Right atrium auricular region (tissue), 2 donors: ENCODE data around the gene BAIAP2L1. TPM values are rescaled to one million over a fixed set of nuclear protein-coding genes. Genes with fewer than 3 reads are reported as not detected.
A peak's percentile ranks its signal among the peaks of the same experiment; 100 is the strongest.
"Not testable (repeated sequence)": the region's sequence is repeated elsewhere in the genome, so short reads cannot be mapped to it uniquely, and the experiment has no call there.

Source experiments
- DNase-seq: peaks from one replicate; pipeline ENCODE4 v3.0.0-alpha.2; 2019; ENCODE audit warnings: low spot score
- H3K27ac ChIP-seq, 2 donors: fragments of 200-600 bp; sonication (generic); 1 replicate in 1 of 2; 2 replicates in 1 of 2; pipeline ENCODE4 v1.5.1; 2016 to 2019
- H3K27me3 ChIP-seq, 2 donors: fragments of 200-600 bp; sonication (generic); one replicate each; pipeline versions ENCODE4 v1.5.1 to v1.6.0; 2017 to 2019
- H3K36me3 ChIP-seq: fragments of 200-600 bp; sonication (generic); one replicate; pipeline ENCODE4 v1.5.1; 2016
- H3K4me1 ChIP-seq, 2 donors: fragments of 200-600 bp; sonication (generic); one replicate each; pipeline versions ENCODE4 v1.5.1 to v1.6.0; 2017 to 2019
- H3K4me3 ChIP-seq, 2 donors: fragments of 200-600 bp; sonication (generic); 1 replicate in 1 of 2; 2 replicates in 1 of 2; pipeline ENCODE4 v1.5.1; 2017 to 2019; ENCODE audit warnings: mild to moderate bottlenecking in 1 of 2, moderate library complexity in 1 of 2
- H3K9me3 ChIP-seq, 2 donors: fragments of 200-600 bp; sonication (generic); one replicate each; pipeline ENCODE4 v1.5.1; 2019
- CTCF ChIP-seq, 2 donors: fragments of 200-600 bp; sonication (generic); IDR thresholded peaks; one replicate each; pipeline ENCODE4 v1.5.1; 2019; ENCODE audit warnings: antibody characterized with exemption in 2 of 2
- total RNA-seq, 2 donors: library from RNA; depleted of rRNA; stranded (reverse); fragments of >200 nt; gene quantifications; one replicate each; pipeline ENCODE4 v1.1.0, GENCODE V29; 2016

Gene BAIAP2L1
- total RNA-seq = 1 to 10 TPM; 1.1 to 1.7 TPM

GRCh38 chr7:98400542-98401340 lies at the start of gene BAIAP2L1:
Gene BAIAP2L1, minus strand, starts transcription at chr7:98401090. Its CDS starts 238 bp downstream, at chr7:98400852.
- no peak for DNase-seq
- Histone ChIP-seq H3K36me3 (no peaks in the 10 kb centered on the region), H3K4me1 (peaks cover 0 to 7% of the 10 kb centered on the region in 2 donors), H3K27ac (peak within 1 kb of the TSS in 1 of 2 donors; percentile 59), H3K27me3 (no peaks in the 10 kb centered on the region), H3K4me3 (peak within 1 kb of the TSS; percentile 56 to 67), H3K9me3 (no peaks in the 10 kb centered on the region)
- peak in 1 of 2 donors; percentile 77 for TF ChIP-seq CTCF (IDR thresholded peaks at IDR 0.05)

- no peak overlapping the region for H3K4me3 ChIP-seq
- no peak for DNase-seq
- TF ChIP-seq CTCF (IDR thresholded peaks at IDR 0.05) = no peak
- H3K27ac ChIP-seq = no peak overlapping the region
- no peaks in the 10 kb centered on the region for H3K27me3 ChIP-seq
- H3K4me1 ChIP-seq = no peaks in the 10 kb centered on the region
- H3K9me3 ChIP-seq = peaks cover 0 to 9% of the 10 kb centered on the region in 2 donors
- H3K36me3 ChIP-seq = no peaks in the 10 kb centered on the region
Measured at GRCh38 chr7:98448766-98449165, 47.9 kb upstream of the BAIAP2L1 start.

GRCh38 chr7:98440992-98441391 lies 40.1 kb upstream of the BAIAP2L1 start:
- not testable (repeated sequence) for H3K36me3 ChIP-seq, H3K9me3 ChIP-seq, H3K27me3 ChIP-seq, DNase-seq, H3K27ac ChIP-seq, H3K4me1 ChIP-seq, H3K4me3 ChIP-seq

- Histone ChIP-seq H3K9me3 (peaks cover 0 to 3% of the 10 kb centered on the region in 2 donors), H3K36me3 (no peaks in the 10 kb centered on the region), H3K4me3 (no peak overlapping the region), H3K4me1 (no peaks in the 10 kb centered on the region), H3K27me3 (no peaks in the 10 kb centered on the region), H3K27ac (no peak overlapping the region)
- TF ChIP-seq CTCF (IDR thresholded peaks at IDR 0.05) = no peak
- no peak for DNase-seq
Measured at GRCh38 chr7:98439484-98439883, 38.6 kb upstream of the BAIAP2L1 start.

- no peaks in the 10 kb centered on the region for H3K4me1 ChIP-seq
- no peak overlapping the region for H3K27ac ChIP-seq
- no peaks in the 10 kb centered on the region for H3K9me3 ChIP-seq
- DNase-seq = no peak
- H3K36me3 ChIP-seq = no peaks in the 10 kb centered on the region
- TF ChIP-seq CTCF (IDR thresholded peaks at IDR 0.05) = no peak
- no peak overlapping the region for H3K4me3 ChIP-seq
- no peaks in the 10 kb centered on the region for H3K27me3 ChIP-seq
Measured at GRCh38 chr7:98434087-98434486, 33.2 kb upstream of the BAIAP2L1 start.

GRCh38 chr7:98429799-98430198 lies 28.9 kb upstream of the BAIAP2L1 start:
- no peak for TF ChIP-seq CTCF (IDR thresholded peaks at IDR 0.05)
- Histone ChIP-seq H3K27ac (no peak overlapping the region), H3K4me3 (no peak overlapping the region), H3K27me3 (no peaks in the 10 kb centered on the region), H3K4me1 (no peaks in the 10 kb centered on the region), H3K9me3 (no peaks in the 10 kb centered on the region), H3K36me3 (no peaks in the 10 kb centered on the region)
- no peak for DNase-seq
